ENCODE results near the gene FUT7.

Gene FUT7

GRCh38 chr9:137056739-137057415 lies 25.0 kb upstream of the FUT7 start:
- TF ChIP-seq CTCF (IDR thresholded peaks at IDR 0.05; ENCODE audit: borderline replicate concordance, insufficient read depth, low read depth, low read length): no peak
- no peak overlapping the region for H3K4me3 ChIP-seq (ENCODE audit: low read depth, low read length)

DNA sequence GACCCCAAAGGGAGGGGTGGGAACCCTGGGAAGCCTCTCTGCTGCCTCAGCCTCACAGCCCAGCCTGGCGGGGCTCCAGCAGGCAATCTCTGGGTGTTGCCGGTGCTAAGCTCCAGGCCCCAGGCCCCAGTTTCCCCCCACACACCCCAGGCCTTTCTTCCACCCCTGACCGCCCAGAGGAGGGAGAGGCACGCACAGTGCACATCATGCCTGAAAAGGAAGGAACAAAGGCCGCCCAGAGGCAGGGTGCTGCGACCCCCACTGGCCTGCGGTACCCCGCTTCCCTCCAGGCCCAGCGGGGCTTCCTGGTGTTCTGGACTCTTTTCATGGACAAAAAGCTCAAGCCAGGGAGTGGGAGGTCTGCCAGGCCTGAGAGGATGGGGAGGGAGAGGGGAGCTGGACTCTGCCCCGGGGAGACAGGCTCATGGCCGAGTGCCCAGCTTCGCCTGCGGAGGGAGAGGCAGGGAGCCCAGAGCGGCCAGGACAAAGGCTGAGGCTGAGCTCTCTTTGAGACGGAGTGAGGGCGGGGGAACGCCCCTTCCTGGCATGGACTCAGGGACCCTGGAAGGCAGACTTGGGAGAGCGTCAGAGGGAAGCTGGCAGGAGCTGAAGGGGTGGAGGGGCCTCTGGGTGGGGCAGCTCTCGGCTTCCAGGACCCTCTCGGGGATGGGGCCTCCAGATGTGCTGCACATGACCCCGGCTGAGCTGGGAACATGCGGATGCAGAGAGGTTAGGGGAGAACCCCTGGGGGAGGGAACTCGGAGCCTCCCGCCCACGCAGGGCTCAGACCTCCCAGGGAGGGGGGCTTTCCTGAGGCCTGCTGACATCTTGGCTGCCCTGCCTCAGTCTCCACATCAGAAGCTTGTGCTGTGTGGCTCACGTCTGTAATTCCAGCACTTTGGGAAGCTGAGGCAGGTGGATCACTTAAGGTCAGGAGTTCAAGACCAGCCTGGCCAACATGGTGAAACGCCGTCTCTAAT lies 23.8 kb upstream of the FUT7 start:
- TF ChIP-seq CTCF (IDR thresholded peaks at IDR 0.05; ENCODE audit: borderline replicate concordance, insufficient read depth, low read depth, low read length): no peak
- no peak overlapping the region for H3K4me3 ChIP-seq (ENCODE audit: low read depth, low read length)

- H3K4me3 ChIP-seq (ENCODE audit: low read depth, low read length): no peak overlapping the region
- no peak for TF ChIP-seq CTCF (IDR thresholded peaks at IDR 0.05; ENCODE audit: borderline replicate concordance, insufficient read depth, low read depth, low read length)
These were observed 23.1 kb upstream of the FUT7 start for GRCh38 chr9:137054932-137055384.

GRCh38 chr9:137053944-137054931 lies 22.4 kb upstream of the FUT7 start, which contains the start of gene ENTPD2:
TSS of gene ENTPD2 (minus strand) at chr9:137054061. CDS start at chr9:137053997, 64 bp downstream.
- TF ChIP-seq CTCF (IDR thresholded peaks at IDR 0.05; ENCODE audit: borderline replicate concordance, insufficient read depth, low read depth, low read length): no peak
- H3K4me3 ChIP-seq (ENCODE audit: low read depth, low read length): no peak within 1 kb of the TSS

DNA sequence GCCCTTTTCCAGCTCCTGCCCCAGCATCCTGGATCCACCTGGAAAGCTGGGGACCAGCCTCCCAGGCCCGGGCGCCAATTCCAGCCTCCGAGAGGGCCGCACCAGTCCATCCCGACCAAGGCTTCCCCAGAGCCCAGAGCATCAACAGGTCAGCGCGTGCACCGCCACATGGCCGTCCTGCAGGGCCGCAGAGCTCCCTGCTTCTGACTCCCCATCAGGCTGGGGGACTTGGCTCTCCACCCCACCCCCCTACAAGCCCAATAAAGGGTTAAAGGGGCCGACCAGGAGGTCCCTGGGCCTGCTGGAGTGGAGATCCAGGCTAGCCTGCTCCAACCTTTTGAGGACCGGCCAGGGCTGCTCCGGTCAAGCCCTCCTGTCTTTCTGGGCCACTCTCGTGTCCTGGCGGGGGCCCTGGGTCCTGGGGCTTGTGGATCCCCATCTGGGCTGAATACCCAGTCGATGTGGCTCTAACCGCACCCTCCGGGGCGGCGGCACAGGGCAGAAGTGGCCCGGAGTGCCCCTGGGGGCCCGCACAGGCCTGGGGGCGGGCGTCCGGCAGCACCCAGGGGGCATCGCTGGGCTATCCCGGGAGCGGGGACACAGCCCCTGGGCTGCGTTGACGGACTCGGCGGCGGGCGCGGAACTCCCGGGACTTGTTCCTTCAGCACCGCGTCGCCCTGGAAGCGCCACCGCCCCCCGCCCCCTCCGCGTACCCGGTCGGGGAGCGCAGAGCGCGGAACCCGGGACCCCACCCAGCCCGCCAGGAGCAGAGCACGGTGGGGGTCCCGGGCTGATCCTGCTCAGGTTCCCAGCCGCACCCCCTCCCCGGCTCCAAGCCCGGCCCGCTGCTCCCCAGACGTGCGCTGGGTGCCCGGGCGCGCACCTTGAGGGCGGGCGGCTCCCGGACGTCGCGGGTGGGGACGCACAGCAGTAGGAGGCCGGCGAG lies 21.4 kb upstream of the FUT7 start:
- H3K4me3 ChIP-seq (ENCODE audit: low read depth, low read length): no peak overlapping the region
- TF ChIP-seq CTCF (IDR thresholded peaks at IDR 0.05; ENCODE audit: borderline replicate concordance, insufficient read depth, low read depth, low read length): no peak
